ENCODE measurements around the gene TOMM20. TPM values are rescaled to one million over a fixed set of nuclear protein-coding genes. Genes with fewer than 3 reads are reported as not detected.
"Not testable (repeated sequence)": the region's sequence is repeated elsewhere in the genome, so short reads cannot be mapped to it uniquely, and the experiment has no call there.

Gene TOMM20
- total RNA-seq, 1 donor from 2014 or later = 212 TPM

DNA sequence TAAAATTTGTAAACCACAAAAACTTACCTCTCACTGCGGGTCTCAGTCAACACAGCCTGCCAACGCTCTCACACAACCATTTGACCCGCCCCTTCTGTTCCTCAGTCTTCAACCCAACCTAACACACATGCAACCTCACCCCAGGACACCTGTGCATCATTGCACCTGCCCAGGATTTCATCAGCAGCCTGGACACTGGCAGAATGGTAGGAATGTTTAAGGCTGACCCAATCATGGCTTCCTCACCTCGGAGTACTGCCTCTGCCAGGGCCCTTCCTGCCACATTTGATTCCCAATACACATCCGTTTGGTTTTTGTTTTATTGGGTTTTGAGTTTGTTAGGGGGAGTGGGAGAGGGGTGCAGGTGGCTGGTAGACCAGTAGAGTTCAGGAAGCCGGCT lies 40.7 kb downstream of the TOMM20 start:
- no peaks in the 10 kb centered on the region for H3K79me2 ChIP-seq (ENCODE audit: low read depth)
- no peak overlapping the region for H3K9ac ChIP-seq
- Mint-ChIP-seq H3K27me3 (ENCODE audit: insufficient read depth, low read depth) (peaks cover 8% of the 10 kb centered on the region), H3K27ac (peak overlapping the region; percentile 80), H3K4me3 (no peak overlapping the region), H3K9me3 (no peaks in the 10 kb centered on the region), H3K36me3 (no peaks in the 10 kb centered on the region), H3K4me1 (peaks cover 38% of the 10 kb centered on the region)
- no peaks in the 10 kb centered on the region for H3K36me3 ChIP-seq
- H3F3A ChIP-seq (ENCODE audit: low read depth) = peaks cover 39% of the 10 kb centered on the region
- no peaks in the 10 kb centered on the region for H3K27me3 ChIP-seq
- no peak overlapping the region for H3K27ac ChIP-seq
- TF ChIP-seq EZH2 (IDR thresholded peaks at IDR 0.05) = no peak
- no peak for TF ChIP-seq EZH2phosphoT487 (IDR thresholded peaks at IDR 0.05)
- no peak for TF ChIP-seq CTCF (IDR thresholded peaks at IDR 0.05)
- no peaks in the 10 kb centered on the region for H3K9me3 ChIP-seq (ENCODE audit: low read depth)
- no peaks in the 10 kb centered on the region for H4K20me1 ChIP-seq (ENCODE audit: low read depth)
- no peak overlapping the region for H2AFZ ChIP-seq (replicated peaks)
- peaks cover 28% of the 10 kb centered on the region for H3K4me1 ChIP-seq
- H3K4me3 ChIP-seq = no peak overlapping the region
- H3K4me2 ChIP-seq = no peak overlapping the region
- DNase-seq (ENCODE audit: low spot score) = no peak

DNA sequence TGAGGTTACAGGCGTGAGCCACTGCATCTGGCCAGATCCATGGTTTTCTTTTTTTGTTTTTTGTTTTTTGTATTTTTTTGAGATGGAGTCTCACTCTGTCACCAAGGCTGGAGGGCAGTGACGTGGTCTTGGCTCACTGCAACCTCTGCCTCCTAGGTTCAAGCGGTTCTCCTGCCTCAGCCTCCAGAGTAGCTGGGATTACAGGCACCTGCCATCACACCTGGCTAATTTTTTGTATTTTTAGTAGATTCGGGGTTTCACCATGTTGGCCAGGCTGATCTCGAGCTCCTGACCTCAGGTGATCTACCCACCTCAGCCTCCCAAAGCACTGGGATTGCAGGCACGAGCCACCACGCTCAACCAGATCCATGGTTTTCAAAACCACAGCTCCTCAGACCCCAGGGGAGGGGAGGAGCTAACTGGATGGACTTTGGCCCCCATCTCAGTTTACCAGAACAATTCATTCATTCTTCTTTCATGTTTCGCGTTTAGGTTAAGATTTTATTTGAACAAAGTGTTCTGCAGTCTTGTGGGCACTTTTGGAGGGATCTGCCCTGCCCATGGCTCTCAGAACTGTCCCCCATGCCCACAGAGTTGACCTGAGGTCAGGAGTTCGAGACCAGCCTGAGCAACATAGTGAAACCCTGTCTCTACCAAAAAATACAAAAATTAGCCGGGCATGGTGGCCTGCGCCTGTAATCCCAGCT lies 43.1 kb downstream of the TOMM20 start:
- not testable (repeated sequence) for H3K27ac Mint-ChIP-seq; H3K79me2 ChIP-seq (ENCODE audit: low read depth); H3K9me3 ChIP-seq (ENCODE audit: low read depth); H3K36me3 Mint-ChIP-seq; H3K27ac ChIP-seq; H3K36me3 ChIP-seq; H4K20me1 ChIP-seq (ENCODE audit: low read depth); DNase-seq (ENCODE audit: low spot score); H3K9ac ChIP-seq; H3K9me3 Mint-ChIP-seq; H3K27me3 ChIP-seq; H3K4me3 ChIP-seq; H3K27me3 Mint-ChIP-seq (ENCODE audit: insufficient read depth, low read depth); H3K4me2 ChIP-seq; H2AFZ ChIP-seq (replicated peaks)
- Histone ChIP-seq H3K4me1 (peaks cover 21% of the 10 kb centered on the region), H3F3A (ENCODE audit: low read depth) (peaks cover 33% of the 10 kb centered on the region)
- peak overlapping the region; percentile 10 for H3K4me3 Mint-ChIP-seq
- peaks cover 35% of the 10 kb centered on the region for H3K4me1 Mint-ChIP-seq

DNA sequence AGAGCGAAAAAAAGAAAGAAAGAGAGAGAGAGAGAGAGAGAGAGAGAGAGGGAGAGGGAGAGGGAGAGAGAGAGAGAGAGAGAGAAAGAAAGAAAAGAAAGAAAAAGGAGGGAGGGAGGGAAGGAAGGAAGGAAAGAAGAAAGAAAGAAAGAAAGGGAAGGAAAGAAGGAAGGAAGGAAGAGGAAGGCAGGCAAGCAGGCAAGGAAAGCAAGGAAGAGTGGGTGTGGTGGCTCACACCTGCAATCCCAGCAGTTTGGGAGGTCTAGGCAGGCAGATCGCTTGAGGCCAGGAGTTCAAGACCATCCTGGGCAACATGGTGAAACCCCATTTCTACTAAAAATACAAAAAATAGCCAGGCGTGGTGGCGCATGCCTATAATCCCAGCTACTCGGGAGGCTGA lies 47.8 kb downstream of the TOMM20 start:
- not testable (repeated sequence) for H3K27me3 ChIP-seq; H3K4me2 ChIP-seq; H3K36me3 Mint-ChIP-seq; H3K79me2 ChIP-seq (ENCODE audit: low read depth); H3K27ac Mint-ChIP-seq; H3K27me3 Mint-ChIP-seq (ENCODE audit: insufficient read depth, low read depth); H3K4me3 ChIP-seq; H3K27ac ChIP-seq; H2AFZ ChIP-seq (replicated peaks); H3K9me3 ChIP-seq (ENCODE audit: low read depth); DNase-seq (ENCODE audit: low spot score); H4K20me1 ChIP-seq (ENCODE audit: low read depth); H3K9ac ChIP-seq; H3K36me3 ChIP-seq; H3K4me3 Mint-ChIP-seq; H3K9me3 Mint-ChIP-seq
- H3K4me1 ChIP-seq = peaks cover 27% of the 10 kb centered on the region
- H3F3A ChIP-seq (ENCODE audit: low read depth) = peaks cover 45% of the 10 kb centered on the region
- H3K4me1 Mint-ChIP-seq = peaks cover 25% of the 10 kb centered on the region

- not testable (repeated sequence) for H3K4me3 ChIP-seq; H2AFZ ChIP-seq (replicated peaks); H3K9me3 ChIP-seq (ENCODE audit: low read depth); H3K4me3 Mint-ChIP-seq; H3K9me3 Mint-ChIP-seq; DNase-seq (ENCODE audit: low spot score); H3K4me2 ChIP-seq; H3K9ac ChIP-seq; H3K79me2 ChIP-seq (ENCODE audit: low read depth); H3K27me3 Mint-ChIP-seq (ENCODE audit: insufficient read depth, low read depth); H3K27me3 ChIP-seq; H3K36me3 ChIP-seq; H3K27ac Mint-ChIP-seq; H3K27ac ChIP-seq; H4K20me1 ChIP-seq (ENCODE audit: low read depth); H3K36me3 Mint-ChIP-seq
- peaks cover 30% of the 10 kb centered on the region for H3K4me1 Mint-ChIP-seq
- H3K4me1 ChIP-seq = peaks cover 27% of the 10 kb centered on the region
- peaks cover 45% of the 10 kb centered on the region for H3F3A ChIP-seq (ENCODE audit: low read depth)
These were observed 48.4 kb downstream of the TOMM20 start for GRCh38 chr1:235080297-235080657.

Data from neural progenitor cell (in vitro differentiated cells).